Brain microvascular endothelial cell (primary cell): Measurements from ENCODE around the gene MARCKSL1.

Experiments
- DNase-seq: peaks from one replicate; pipeline ENCODE4 v3.0.0-alpha.2; 2020
- H3K27ac ChIP-seq: fragments of 250-450 bp; sonication (Bioruptor Pico); 2 replicates; pipeline ENCODE4 v1.5.1; 2020; ENCODE audit warnings: mild to moderate bottlenecking, moderate library complexity
- H3K27me3 ChIP-seq: fragments of 250-450 bp; sonication (Bioruptor Pico); replicated peaks from 2 replicates; pipeline ENCODE4 v1.5.1; 2020; ENCODE audit warnings: mild to moderate bottlenecking
- H3K36me3 ChIP-seq: fragments of 250-450 bp; sonication (Bioruptor Pico); replicated peaks from 2 replicates; pipeline ENCODE4 v1.5.1; 2020; ENCODE audit warnings: mild to moderate bottlenecking
- H3K4me3 ChIP-seq: 2 replicates; pipeline ENCODE4 v1.5.1; 2011; ENCODE audit warnings: low read depth, mild to moderate bottlenecking, control low read depth, low read length, moderate library complexity
- CTCF ChIP-seq: IDR thresholded peaks from 2 replicates; pipeline ENCODE4 v1.5.1; 2011; ENCODE audit warnings: low read depth, mild to moderate bottlenecking, moderate library complexity, low read length, control low read depth, inconsistent platforms; ENCODE audit errors: missing control alignments
- in situ Hi-C: cut with HindIII; loops from 2 replicates; pipeline ENCODE4 v1.10.0; 2017; ENCODE audit warnings: low sequenced_read_pairs, low pct_ligation_motif_present

MARCKSL1 gene

GRCh38 chr1:32337855-32338636 is 2.0 kb upstream of the MARCKSL1 start:
- no peak for TF ChIP-seq CTCF
- in situ Hi-C loops: no loop called here
- Histone ChIP-seq H3K4me3 (no peak overlapping the region), H3K27me3 (no peaks in the 10 kb centered on the region), H3K36me3 (peaks cover 14% of the 10 kb centered on the region), H3K27ac (no peak overlapping the region)
- no peak for DNase-seq

GRCh38 chr1:32336963-32337675 is 1.1 kb upstream of the MARCKSL1 start:
- Histone ChIP-seq H3K36me3 (peaks cover 22% of the 10 kb centered on the region), H3K4me3 (no peak overlapping the region), H3K27ac (no peak overlapping the region), H3K27me3 (no peaks in the 10 kb centered on the region)
- TF ChIP-seq CTCF: no peak
- in situ Hi-C loops: no loop called here
- DNase-seq: no peak

GRCh38 chr1:32336591-32336932 is 529 bp upstream of the MARCKSL1 start:
- H3K27ac ChIP-seq: no peak overlapping the region
- peak overlapping the region; percentile 73 for H3K4me3 ChIP-seq
- no peaks in the 10 kb centered on the region for H3K27me3 ChIP-seq
- in situ Hi-C loops: no loop called here
- no peak for DNase-seq
- peaks cover 27% of the 10 kb centered on the region for H3K36me3 ChIP-seq
- TF ChIP-seq CTCF: no peak

- H3K4me3 ChIP-seq: peak overlapping the region; percentile 73
- H3K27me3 ChIP-seq: no peaks in the 10 kb centered on the region
- no peak overlapping the region for H3K27ac ChIP-seq
- no peak for TF ChIP-seq CTCF
- H3K36me3 ChIP-seq: peaks cover 35% of the 10 kb centered on the region
- in situ Hi-C loops: no loop called here
- DNase-seq: no peak
Observed at GRCh38 chr1:32335535-32335789, 571 bp downstream of the MARCKSL1 start.

GRCh38 chr1:32334864-32335534 is 1.0 kb downstream of the MARCKSL1 start:
- Histone ChIP-seq H3K27ac (no peak overlapping the region), H3K27me3 (no peaks in the 10 kb centered on the region), H3K36me3 (peaks cover 35% of the 10 kb centered on the region), H3K4me3 (peak overlapping the region; percentile 73)
- no peak for DNase-seq
- in situ Hi-C loops: no loop called here
- peak; percentile 69 for TF ChIP-seq CTCF
